K562 (cell line): ENCODE data around the gene P2RY6. TPM values are rescaled to one million over a fixed set of nuclear protein-coding genes. Genes with fewer than 3 reads are reported as not detected.

Experiments used
- ATAC-seq: fragments of 200-7000 bp; cut with Tn5 transposase; 3 replicates; pipeline ENCODE4 v1.9.1; 2020; ENCODE audit warnings: moderate library complexity
- BruUV-seq: library from RNA; stranded (reverse); fragments of 400-500 nt; replicated peaks from 2 replicates; lab custom pipeline; 2021; lab: Mats Ljungman, UMichigan
- CTCF ChIA-PET: fragments of 300-600 bp; formaldehyde crosslinking; extraction: SDS; loops from one replicate; lab custom pipeline; 2021; ENCODE audit warnings: low intra/inter-chr PET ratio; lab: Yijun Ruan, JAX
- POLR2A ChIA-PET: fragments of 300-600, 350-650 bp; sonication (Branson Sonifier 250); formaldehyde crosslinking; extraction: SDS; loops from one replicate; lab custom pipeline; 2021; ENCODE audit warnings: antibody characterized with exemption, inconsistent platforms; lab: Yijun Ruan, JAX
- DNase-seq, 4 experiments: peaks; one replicate each; pipeline versions ENCODE4 v3.0.0 to v3.0.0-alpha.2; 2011 to 2018; ENCODE audit warnings: low spot score in 3 of 4, mixed read lengths in 3 of 4; ENCODE audit errors: extremely low read depth in 1 of 4
- FAIRE-seq: peaks from 2 replicates; lab custom pipeline; 2011; peaks lifted over from hg19 to GRCh38; lab: Jason Lieb, UNC
- H2AFZ ChIP-seq: 2 replicates; pipeline ENCODE4 v1.6.0; 2011; ENCODE audit warnings: low read depth, low read length, control low read depth, inconsistent platforms
- H3K27ac ChIP-seq: fragments of 200-600 bp; 3 replicates; pipeline ENCODE4 v1.8.0; 2011; ENCODE audit warnings: low read depth, mild to moderate bottlenecking, control low read depth, inconsistent platforms, low read length, moderate library complexity, mixed read lengths; ENCODE audit errors: extremely low read depth
- H3K27me3 ChIP-seq, 2 experiments: fragments of 300-600 bp in 1 of 2; 2 replicates in 1 of 2; 3 replicates in 1 of 2; pipeline versions ENCODE4 v1.6.0 to v1.8.0; 2011; ENCODE audit warnings: inconsistent platforms in 2 of 2, low read length in 2 of 2, mild to moderate bottlenecking in 1 of 2, mixed read lengths in 1 of 2, moderate library complexity in 1 of 2; ENCODE audit not compliant: control insufficient read depth in 2 of 2, insufficient read depth in 2 of 2
- H3K36me3 ChIP-seq: fragments of 300-600 bp; 3 replicates; pipeline ENCODE4 v1.8.0; 2011; ENCODE audit warnings: mild to moderate bottlenecking, low read length, inconsistent platforms; ENCODE audit not compliant: control insufficient read depth, insufficient read depth
- H3K4me1 ChIP-seq, 2 experiments: fragments of 200-600 bp in 1 of 2; replicated peaks in 1 of 2; 2 replicates in 1 of 2; 3 replicates in 1 of 2; pipeline versions ENCODE4 v1.5.1 to v1.8.0; 2011; ENCODE audit warnings: inconsistent platforms in 2 of 2, low read length in 2 of 2, mild to moderate bottlenecking in 1 of 2, mixed read lengths in 1 of 2, moderate library complexity in 1 of 2; ENCODE audit not compliant: control insufficient read depth in 2 of 2, insufficient read depth in 2 of 2
- H3K4me2 ChIP-seq: 2 replicates; pipeline ENCODE4 v1.6.1; 2011; ENCODE audit warnings: low read length, control low read depth, inconsistent platforms, mixed read lengths; ENCODE audit not compliant: insufficient read depth
- H3K4me3 ChIP-seq: fragments of 200-600 bp; sonication (generic), shearing (Covaris generic); 2 replicates; pipeline ENCODE4 v1.5.1; 2016; ENCODE audit warnings: control low read depth, inconsistent platforms
- H3K79me2 ChIP-seq: fragments of 200-600 bp; 3 replicates; pipeline ENCODE4 v1.8.0; 2011; ENCODE audit warnings: low read length, inconsistent platforms; ENCODE audit not compliant: control insufficient read depth, insufficient read depth
- H3K9ac ChIP-seq, 2 experiments: 2 replicates each; pipeline versions ENCODE4 v1.6.0 to v1.6.1; 2011; ENCODE audit warnings: low read depth in 2 of 2, low read length in 2 of 2, control low read depth in 1 of 2, inconsistent platforms in 1 of 2, mild to moderate bottlenecking in 1 of 2, mixed read lengths in 1 of 2; ENCODE audit not compliant: insufficient read depth in 1 of 2
- H3K9me1 ChIP-seq: one replicate; pipeline ENCODE4 v1.6.0; 2011; ENCODE audit warnings: inconsistent platforms, mild to moderate bottlenecking, low read length, moderate library complexity; ENCODE audit not compliant: control insufficient read depth, insufficient read depth
- H3K9me3 ChIP-seq: replicated peaks from 2 replicates; pipeline ENCODE4 v1.5.1; 2011; ENCODE audit warnings: low read depth, low read length, inconsistent platforms; ENCODE audit not compliant: control insufficient read depth, insufficient read depth
- H4K20me1 ChIP-seq: replicated peaks from 2 replicates; pipeline ENCODE4 v1.6.1; 2011; ENCODE audit warnings: low read length, inconsistent platforms, mixed read lengths; ENCODE audit not compliant: control insufficient read depth, insufficient read depth
- C11orf30 ChIP-seq: fragments of 450-650 bp; IDR thresholded peaks from 2 replicates; pipeline ENCODE4 v1.6.1; 2016; ENCODE audit warnings: low read depth, mild to moderate bottlenecking
- JUND ChIP-seq, 2 experiments: IDR thresholded peaks; 2 replicates in 1 of 2; 3 replicates in 1 of 2; pipeline ENCODE4 v1.6.1; 2011; ENCODE audit warnings: borderline replicate concordance in 2 of 2, low read depth in 2 of 2, low read length in 2 of 2, improper control_type of control experiment in 1 of 2, missing biosample characterization in 1 of 2, missing genetic modification characterization in 1 of 2, missing genetic modification reagents in 1 of 2
- MAFF ChIP-seq: IDR thresholded peaks from 2 replicates; pipeline ENCODE4 v1.6.1; 2012; ENCODE audit warnings: low read length, improper control_type of control experiment
- MAFG ChIP-seq: fragments of 450-650 bp; conservative IDR thresholded peaks from 2 replicates; pipeline ENCODE4 v1.6.1; 2016; ENCODE audit warnings: missing genetic modification characterization, missing compliant biosample characterization
- RBM34 ChIP-seq: fragments of 200-400 bp; formaldehyde crosslinking; IDR thresholded peaks from 2 replicates; pipeline ENCODE4 v1.6.1; 2018; ENCODE audit warnings: low read length, borderline replicate concordance; ENCODE audit not compliant: insufficient read depth
- ZFP36 ChIP-seq: fragments of 150-350 bp; IDR thresholded peaks from 2 replicates; pipeline ENCODE4 v1.6.1; 2018; ENCODE audit warnings: low read length, low read depth; ENCODE audit not compliant: partially characterized antibody
- ZFPM2 ChIP-seq: fragments of 250-450 bp; sonication (Bioruptor Pico); IDR thresholded peaks from 2 replicates; pipeline ENCODE4 v1.5.1; 2022; ENCODE audit warnings: mild to moderate bottlenecking
- WGBS: fragments of 100-300 bp; shearing (Covaris generic); methylation state at CpG from one replicate; pipeline ENCODE4 v1.1.6; 2016; ENCODE audit warnings: low coverage, mixed read lengths; ENCODE audit not compliant: insufficient coverage; ENCODE audit errors: missing lambda C conversion rate; 5-methylcytosine and 5-hydroxymethylcytosine counted together
- in situ Hi-C: fragments of 300-500 bp; cut with MboI; formaldehyde crosslinking; loops from 4 replicates; pipeline ENCODE4 v1.15.0; 2018; ENCODE audit warnings: inconsistent platforms, mixed read lengths
- intact Hi-C: fragments of 100-400 bp; cut with micrococcal nuclease; formaldehyde crosslinking; loops from 2 replicates; pipeline ENCODE4 v1.14.2; 2022
- polyA plus RNA-seq, 8 experiments: library from polyadenylated mRNA; depleted of rRNA in 4 of 8; stranded (reverse) in 5 of 8; unstranded in 3 of 8; fragments of >200 nt; fragmentation: Nextera tagmentation in 2 of 8; fragmentation: Illumina TruSeq in 1 of 8; extraction: Ambion mirVana in 2 of 8; extraction: Trizol in 1 of 8; gene quantifications; 2 replicates each; pipeline versions ENCODE4 v1.2.1 to v1.2.3, GENCODE V29; 2011 to 2014; ENCODE audit warnings: inconsistent platforms in 1 of 8, missing spikeins in 1 of 8
- total RNA-seq, 7 experiments: library from RNA; depleted of rRNA in 6 of 7; stranded (reverse); fragments of >200 nt in 6 of 7; fragmentation: Illumina TruSeq in 2 of 7; extraction: Trizol in 2 of 7; gene quantifications; 2 replicates each; pipeline versions ENCODE4 v1.2.1 to v1.2.3, GENCODE V29; 2011 to 2021; ENCODE audit warnings: low replicate concordance in 1 of 7
- TF ChIP-seq, protein P1 (sequence below): sonication (generic); formaldehyde crosslinking; IDR thresholded peaks from 2 replicates; pipeline ENCODE4 v1.8.0; 2023; ENCODE audit warnings: missing genetic modification reagents, mild to moderate bottlenecking, borderline replicate concordance

P2RY6 gene
- total and polyA plus RNA-seq, 9 of the 15 experiments (the other 6 are each of a cell fraction or from before 2014, with no cell fraction given), result not detected

DNA sequence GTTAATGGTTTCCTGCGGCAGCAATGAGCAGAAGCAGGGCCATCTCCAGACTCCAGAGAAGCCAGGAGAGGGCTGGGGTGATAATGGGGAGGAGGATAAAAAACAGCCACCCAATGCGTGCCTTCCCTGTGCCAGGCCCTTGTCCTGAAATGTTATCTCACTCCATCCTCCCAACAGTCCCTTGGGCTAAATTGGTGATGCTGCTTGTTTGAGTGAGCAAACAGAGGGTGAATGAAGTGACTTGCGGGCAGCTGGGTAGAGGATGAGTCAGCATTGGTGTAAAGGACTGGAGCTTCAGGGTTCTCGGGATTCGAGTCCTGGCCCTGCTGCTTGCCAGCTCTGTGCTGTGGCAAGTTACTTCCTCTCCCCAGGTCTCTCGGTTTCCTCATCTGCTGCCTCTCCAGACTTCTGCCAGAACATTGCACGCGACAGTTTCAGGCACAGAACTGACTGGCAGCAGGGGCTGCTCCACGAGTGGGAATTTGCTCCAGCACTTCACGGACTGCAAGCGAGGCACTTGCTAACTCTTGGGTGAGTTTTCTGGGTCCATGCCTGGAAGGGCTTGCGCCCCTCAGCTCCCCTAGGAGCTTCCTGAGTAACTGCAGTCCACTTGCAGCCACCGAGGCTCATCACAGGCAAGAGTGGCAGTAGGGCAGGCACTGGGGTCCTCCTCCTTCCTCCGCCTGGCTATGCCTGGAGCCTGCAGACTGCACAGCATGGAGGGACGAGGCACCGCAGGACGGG is at the start of gene P2RY6 (continued):
- TF ChIP-seq JUND (IDR thresholded peaks at IDR 0.05; ENCODE audit: borderline replicate concordance, low read depth, low read length) (peak; percentile 41), JUND (tag; IDR thresholded peaks at IDR 0.05; ENCODE audit: borderline replicate concordance, low read depth, low read length) (no peak), ZFPM2 (CRISPR knock-in tag) (no peak), MAFG (tag) (peak; percentile 79), C11orf30 (peak; percentile 83; the same call in 1 of the 2 replicates), RBM34 (no peak), MAFF (peak; percentile 57; the same call in 1 of the 2 replicates)
- TF ChIP-seq, all 486 proteins: peak for 8

DNA sequence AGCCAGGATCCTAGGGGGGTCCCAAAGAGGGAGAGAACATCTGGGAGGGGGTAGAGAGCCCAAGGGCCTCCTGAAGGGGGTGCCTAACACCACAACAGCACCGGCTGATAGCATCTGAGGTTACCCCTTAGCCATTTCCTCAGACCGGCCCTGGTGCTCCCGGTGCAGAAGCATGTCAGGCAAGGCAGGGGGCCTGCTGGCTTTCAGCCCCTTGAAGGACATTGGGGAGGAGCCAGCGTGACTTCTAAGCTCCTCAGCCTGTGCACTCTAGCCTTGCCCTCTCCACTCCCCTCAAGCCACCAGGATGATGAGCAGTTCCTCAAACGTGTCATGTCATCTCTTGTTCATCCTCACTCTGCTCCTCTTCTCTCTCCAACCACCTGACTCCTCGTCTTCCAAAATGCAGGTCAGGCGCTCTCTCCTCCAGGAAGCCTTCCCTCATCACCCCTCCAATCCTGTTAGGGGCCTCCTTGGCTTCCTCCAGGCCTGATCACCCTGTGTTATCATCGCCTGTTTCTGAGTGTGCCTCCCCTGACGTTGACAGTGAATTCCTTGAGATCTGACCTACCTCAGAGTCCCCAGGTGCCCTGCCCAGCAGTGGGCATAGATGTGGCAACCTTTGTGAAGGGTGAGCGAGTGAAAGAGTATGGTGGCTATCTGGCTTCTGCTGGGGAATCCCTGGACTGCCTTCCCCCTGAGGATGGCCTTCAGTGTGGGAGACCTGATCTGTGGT is 48.0 kb upstream of the P2RY6 start:
- H3K4me1 ChIP-seq, result no peaks in the 10 kb centered on the region; a peak in 1 of 5 replicates
- H3K36me3 ChIP-seq, result no peaks in the 10 kb centered on the region
- in situ Hi-C loops (no loop called here), intact Hi-C loops (no loop called here)
- H3K9ac ChIP-seq, result no peak overlapping the region; a peak in 1 of 4 replicates
- H3K79me2 ChIP-seq, result no peaks in the 10 kb centered on the region
- no peak overlapping the region for H3K4me2 ChIP-seq
- peaks cover 2 to 43% of the 10 kb centered on the region in 2 experiments; a peak in 4 of 5 replicates for H3K27me3 ChIP-seq
- 0 out of 2 replicates have a peak, but pooled peaks cover 4% of the 10 kb centered on the region for H4K20me1 ChIP-seq
- peak in 1 of 4 experiments; percentile 28 for DNase-seq
- POLR2A ChIA-PET, result interaction anchor here (0.6 kb wide), 1 partner anchor 41 kb away, joined by 3 read pairs; no protein-coding TSS in a partner anchor
- no TSS peak for BruUV-seq
- peaks cover 5% of the 10 kb centered on the region for H3K9me1 ChIP-seq
- no peak for FAIRE-seq
- no peak overlapping the region for H3K27ac ChIP-seq
- CTCF ChIA-PET, result no interaction called here
- no peaks in the 10 kb centered on the region for H3K9me3 ChIP-seq
- WGBS, result 4% methylated on average over 10 of the region's 10 CpGs
- ATAC-seq, result no peak; the same call in 1 of the 3 replicates
- H2AFZ ChIP-seq, result no peak overlapping the region
- no peak overlapping the region for H3K4me3 ChIP-seq
- TF ChIP-seq ZFP36, result peak; percentile 69
- TF ChIP-seq, protein P1, sequence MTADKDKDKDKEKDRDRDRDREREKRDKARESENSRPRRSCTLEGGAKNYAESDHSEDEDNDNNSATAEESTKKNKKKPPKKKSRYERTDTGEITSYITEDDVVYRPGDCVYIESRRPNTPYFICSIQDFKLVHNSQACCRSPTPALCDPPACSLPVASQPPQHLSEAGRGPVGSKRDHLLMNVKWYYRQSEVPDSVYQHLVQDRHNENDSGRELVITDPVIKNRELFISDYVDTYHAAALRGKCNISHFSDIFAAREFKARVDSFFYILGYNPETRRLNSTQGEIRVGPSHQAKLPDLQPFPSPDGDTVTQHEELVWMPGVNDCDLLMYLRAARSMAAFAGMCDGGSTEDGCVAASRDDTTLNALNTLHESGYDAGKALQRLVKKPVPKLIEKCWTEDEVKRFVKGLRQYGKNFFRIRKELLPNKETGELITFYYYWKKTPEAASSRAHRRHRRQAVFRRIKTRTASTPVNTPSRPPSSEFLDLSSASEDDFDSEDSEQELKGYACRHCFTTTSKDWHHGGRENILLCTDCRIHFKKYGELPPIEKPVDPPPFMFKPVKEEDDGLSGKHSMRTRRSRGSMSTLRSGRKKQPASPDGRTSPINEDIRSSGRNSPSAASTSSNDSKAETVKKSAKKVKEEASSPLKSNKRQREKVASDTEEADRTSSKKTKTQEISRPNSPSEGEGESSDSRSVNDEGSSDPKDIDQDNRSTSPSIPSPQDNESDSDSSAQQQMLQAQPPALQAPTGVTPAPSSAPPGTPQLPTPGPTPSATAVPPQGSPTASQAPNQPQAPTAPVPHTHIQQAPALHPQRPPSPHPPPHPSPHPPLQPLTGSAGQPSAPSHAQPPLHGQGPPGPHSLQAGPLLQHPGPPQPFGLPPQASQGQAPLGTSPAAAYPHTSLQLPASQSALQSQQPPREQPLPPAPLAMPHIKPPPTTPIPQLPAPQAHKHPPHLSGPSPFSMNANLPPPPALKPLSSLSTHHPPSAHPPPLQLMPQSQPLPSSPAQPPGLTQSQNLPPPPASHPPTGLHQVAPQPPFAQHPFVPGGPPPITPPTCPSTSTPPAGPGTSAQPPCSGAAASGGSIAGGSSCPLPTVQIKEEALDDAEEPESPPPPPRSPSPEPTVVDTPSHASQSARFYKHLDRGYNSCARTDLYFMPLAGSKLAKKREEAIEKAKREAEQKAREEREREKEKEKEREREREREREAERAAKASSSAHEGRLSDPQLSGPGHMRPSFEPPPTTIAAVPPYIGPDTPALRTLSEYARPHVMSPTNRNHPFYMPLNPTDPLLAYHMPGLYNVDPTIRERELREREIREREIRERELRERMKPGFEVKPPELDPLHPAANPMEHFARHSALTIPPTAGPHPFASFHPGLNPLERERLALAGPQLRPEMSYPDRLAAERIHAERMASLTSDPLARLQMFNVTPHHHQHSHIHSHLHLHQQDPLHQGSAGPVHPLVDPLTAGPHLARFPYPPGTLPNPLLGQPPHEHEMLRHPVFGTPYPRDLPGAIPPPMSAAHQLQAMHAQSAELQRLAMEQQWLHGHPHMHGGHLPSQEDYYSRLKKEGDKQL (CRISPR knock-in tag), result no peak
